Panc1 (cell line): Measurements from ENCODE around the gene SLC25A42.

ENCODE experiments used
- POLR2AphosphoS5 ChIP-seq: IDR thresholded peaks from 2 replicates; pipeline ENCODE4 v1.6.1; 2012; ENCODE audit warnings: mild to moderate bottlenecking, low read depth, low read length, moderate library complexity
- SIN3A ChIP-seq: IDR thresholded peaks from 2 replicates; pipeline ENCODE4 v1.6.1; 2012; ENCODE audit warnings: low read depth, mild to moderate bottlenecking, low read length, moderate library complexity, borderline replicate concordance; ENCODE audit not compliant: insufficient read depth
- TCF7L2 ChIP-seq: IDR thresholded peaks from 2 replicates; pipeline ENCODE4 v1.6.1; 2011; ENCODE audit warnings: mild to moderate bottlenecking, low read depth, low read length, inconsistent platforms
- TF ChIP-seq, protein P1 (sequence below): fragments of 450-650 bp; IDR thresholded peaks from 2 replicates; pipeline ENCODE4 v1.5.1; 2017; ENCODE audit warnings: mild to moderate bottlenecking
- TF ChIP-seq, protein P2 (sequence below), 2 experiments: IDR thresholded peaks; 2 replicates each; pipeline ENCODE4 v1.6.1; 2011 to 2012; ENCODE audit warnings: low read depth in 2 of 2, control low read depth in 1 of 2, low read length in 1 of 2, mild to moderate bottlenecking in 1 of 2, moderate library complexity in 1 of 2; ENCODE audit not compliant: insufficient read depth in 1 of 2

DNA sequence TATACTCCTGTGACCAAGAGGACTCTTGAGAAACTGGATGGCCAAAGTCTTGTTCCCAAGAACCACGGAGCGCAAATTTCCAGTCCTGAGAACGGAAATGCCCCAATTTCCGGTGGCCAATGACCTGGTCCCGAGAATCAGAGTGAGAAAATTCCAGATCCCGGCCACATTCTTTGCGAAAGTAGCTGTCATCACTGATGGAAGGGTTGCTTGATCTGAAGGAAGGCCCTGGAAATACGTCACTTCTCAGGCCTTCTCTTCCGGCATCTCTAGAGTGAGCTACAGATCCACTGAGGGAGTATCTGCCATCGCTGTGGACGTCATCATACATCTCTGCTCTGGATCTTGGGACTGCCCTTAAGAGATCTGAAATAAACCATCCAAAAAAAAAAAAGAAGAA lies 37.9 kb upstream of the SLC25A42 start:
- TF ChIP-seq, protein P1, sequence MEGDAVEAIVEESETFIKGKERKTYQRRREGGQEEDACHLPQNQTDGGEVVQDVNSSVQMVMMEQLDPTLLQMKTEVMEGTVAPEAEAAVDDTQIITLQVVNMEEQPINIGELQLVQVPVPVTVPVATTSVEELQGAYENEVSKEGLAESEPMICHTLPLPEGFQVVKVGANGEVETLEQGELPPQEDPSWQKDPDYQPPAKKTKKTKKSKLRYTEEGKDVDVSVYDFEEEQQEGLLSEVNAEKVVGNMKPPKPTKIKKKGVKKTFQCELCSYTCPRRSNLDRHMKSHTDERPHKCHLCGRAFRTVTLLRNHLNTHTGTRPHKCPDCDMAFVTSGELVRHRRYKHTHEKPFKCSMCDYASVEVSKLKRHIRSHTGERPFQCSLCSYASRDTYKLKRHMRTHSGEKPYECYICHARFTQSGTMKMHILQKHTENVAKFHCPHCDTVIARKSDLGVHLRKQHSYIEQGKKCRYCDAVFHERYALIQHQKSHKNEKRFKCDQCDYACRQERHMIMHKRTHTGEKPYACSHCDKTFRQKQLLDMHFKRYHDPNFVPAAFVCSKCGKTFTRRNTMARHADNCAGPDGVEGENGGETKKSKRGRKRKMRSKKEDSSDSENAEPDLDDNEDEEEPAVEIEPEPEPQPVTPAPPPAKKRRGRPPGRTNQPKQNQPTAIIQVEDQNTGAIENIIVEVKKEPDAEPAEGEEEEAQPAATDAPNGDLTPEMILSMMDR: no peak
- TF ChIP-seq POLR2AphosphoS5: no peak
- no peak for TF ChIP-seq SIN3A
- TF ChIP-seq, protein P2, sequence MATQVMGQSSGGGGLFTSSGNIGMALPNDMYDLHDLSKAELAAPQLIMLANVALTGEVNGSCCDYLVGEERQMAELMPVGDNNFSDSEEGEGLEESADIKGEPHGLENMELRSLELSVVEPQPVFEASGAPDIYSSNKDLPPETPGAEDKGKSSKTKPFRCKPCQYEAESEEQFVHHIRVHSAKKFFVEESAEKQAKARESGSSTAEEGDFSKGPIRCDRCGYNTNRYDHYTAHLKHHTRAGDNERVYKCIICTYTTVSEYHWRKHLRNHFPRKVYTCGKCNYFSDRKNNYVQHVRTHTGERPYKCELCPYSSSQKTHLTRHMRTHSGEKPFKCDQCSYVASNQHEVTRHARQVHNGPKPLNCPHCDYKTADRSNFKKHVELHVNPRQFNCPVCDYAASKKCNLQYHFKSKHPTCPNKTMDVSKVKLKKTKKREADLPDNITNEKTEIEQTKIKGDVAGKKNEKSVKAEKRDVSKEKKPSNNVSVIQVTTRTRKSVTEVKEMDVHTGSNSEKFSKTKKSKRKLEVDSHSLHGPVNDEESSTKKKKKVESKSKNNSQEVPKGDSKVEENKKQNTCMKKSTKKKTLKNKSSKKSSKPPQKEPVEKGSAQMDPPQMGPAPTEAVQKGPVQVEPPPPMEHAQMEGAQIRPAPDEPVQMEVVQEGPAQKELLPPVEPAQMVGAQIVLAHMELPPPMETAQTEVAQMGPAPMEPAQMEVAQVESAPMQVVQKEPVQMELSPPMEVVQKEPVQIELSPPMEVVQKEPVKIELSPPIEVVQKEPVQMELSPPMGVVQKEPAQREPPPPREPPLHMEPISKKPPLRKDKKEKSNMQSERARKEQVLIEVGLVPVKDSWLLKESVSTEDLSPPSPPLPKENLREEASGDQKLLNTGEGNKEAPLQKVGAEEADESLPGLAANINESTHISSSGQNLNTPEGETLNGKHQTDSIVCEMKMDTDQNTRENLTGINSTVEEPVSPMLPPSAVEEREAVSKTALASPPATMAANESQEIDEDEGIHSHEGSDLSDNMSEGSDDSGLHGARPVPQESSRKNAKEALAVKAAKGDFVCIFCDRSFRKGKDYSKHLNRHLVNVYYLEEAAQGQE (IDR thresholded peaks at IDR 0.05; ENCODE audit: insufficient read depth in 1 of 2, low read depth in 2 of 2, low read length in 1 of 2): no peak
- TF ChIP-seq TCF7L2: no peak
